GM19463 (cell line): Measurements from ENCODE around the gene SMO.

Source experiments
- ATAC-seq: cut with Tn5 transposase; IDR thresholded peaks from one replicate; pipeline ENCODE4 v1.9.1; 2021; ENCODE audit warnings: mild to moderate bottlenecking, moderate library complexity; ENCODE audit not compliant: unreplicated experiment

SMO gene

GRCh38 chr7:129188372-129188891 is at the start of gene SMO:
Gene SMO (plus strand): TSS chr7:129188633. CDS start chr7:129189152, 519 bp downstream.
- ATAC-seq = peak; percentile 42

GRCh38 chr7:129143724-129144094 is 44.7 kb upstream of the SMO start:
- no peak for ATAC-seq

GRCh38 chr7:129144095-129144833 is 44.2 kb upstream of the SMO start, which contains the start of gene TSPAN33:
Gene TSPAN33 (plus strand): TSS chr7:129144707. CDS start chr7:129144981, 274 bp downstream.
- ATAC-seq = peak; percentile 65

- peak; percentile 7 for ATAC-seq
Observed at GRCh38 chr7:129144834-129145668, 43.4 kb upstream of the SMO start.

GRCh38 chr7:129146237-129146979 is 42.0 kb upstream of the SMO start:
- peak; percentile 66 for ATAC-seq

GRCh38 chr7:129147731-129148130 is 40.7 kb upstream of the SMO start:
- no peak for ATAC-seq

- ATAC-seq = no peak
Observed at GRCh38 chr7:129149511-129149910, 38.9 kb upstream of the SMO start.

GRCh38 chr7:129150199-129150996 is 38.0 kb upstream of the SMO start:
- ATAC-seq = no peak

GRCh38 chr7:129157651-129158050 is 30.8 kb upstream of the SMO start:
- ATAC-seq = no peak

GRCh38 chr7:129159539-129159938 is 28.9 kb upstream of the SMO start:
- ATAC-seq = no peak

- peak; percentile 45 for ATAC-seq
Observed at GRCh38 chr7:129160161-129160905, 28.1 kb upstream of the SMO start.

GRCh38 chr7:129161524-129162225 is 26.8 kb upstream of the SMO start:
- no peak for ATAC-seq

GRCh38 chr7:129162732-129163131 is 25.7 kb upstream of the SMO start:
- no peak for ATAC-seq

- ATAC-seq = no peak
Observed at GRCh38 chr7:129163875-129164544, 24.4 kb upstream of the SMO start.

- peak; percentile 46 for ATAC-seq
Observed at GRCh38 chr7:129166745-129167144, 21.7 kb upstream of the SMO start.

- no peak for ATAC-seq
Observed at GRCh38 chr7:129167817-129168216, 20.6 kb upstream of the SMO start.

GRCh38 chr7:129168231-129169021 is 20.0 kb upstream of the SMO start:
- no peak for ATAC-seq
